Omental fat pad (tissue), 4 donors: ENCODE measurements around the gene CHAC1. TPM values are rescaled to one million over a fixed set of nuclear protein-coding genes. Genes with fewer than 3 reads are reported as not detected.
A peak's percentile ranks its signal among the peaks of the same experiment; 100 is the strongest.

Source experiments
- ATAC-seq: fragments of 150-250 bp; one replicate; pipeline ENCODE4 v1.9.1; 2016; ENCODE audit warnings: mild to moderate bottlenecking, moderate library complexity; ENCODE audit not compliant: low FRiP score
- DNase-seq: peaks from one replicate; pipeline ENCODE4 v3.0.0-alpha.2; 2019; ENCODE audit warnings: low spot score
- total RNA-seq, 4 donors: library from RNA; depleted of rRNA; stranded (reverse); fragments of >200 nt; gene quantifications; one replicate each; pipeline ENCODE4 v1.1.0, GENCODE V29; 2016
- TF ChIP-seq, protein P1 (sequence below), 3 donors: fragments of 450-650 bp; IDR thresholded peaks; one replicate each; pipeline ENCODE4 v1.5.1; 2016 to 2017; ENCODE audit warnings: antibody characterized with exemption in 3 of 3, mild to moderate bottlenecking in 3 of 3, moderate library complexity in 2 of 3

The CHAC1 gene
- total RNA-seq, 4 donors from 2014 or later: 0.63 to 63.6 (median 13.4) TPM

DNA sequence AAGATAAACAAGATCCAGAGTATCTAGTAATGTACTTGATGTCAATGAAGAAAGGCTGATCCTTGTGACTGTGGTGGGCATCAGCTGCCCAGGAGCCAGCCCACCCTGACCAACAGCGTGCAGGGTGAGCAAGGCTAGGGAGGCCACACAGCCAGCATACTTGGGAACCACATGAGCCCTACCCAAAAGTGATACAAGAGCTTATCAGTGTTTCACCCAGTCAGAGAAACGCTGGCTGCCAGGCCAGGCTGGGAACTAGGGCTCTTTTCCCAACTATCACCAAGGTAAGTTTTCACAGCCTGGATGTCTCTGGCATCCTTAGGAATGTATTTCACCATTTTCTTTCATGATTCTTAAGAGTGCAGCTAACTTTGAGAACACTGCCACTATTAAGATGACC lies 24.9 kb downstream of the CHAC1 start:
- no peak for ATAC-seq
- DNase-seq: no peak
- TF ChIP-seq, protein P1, sequence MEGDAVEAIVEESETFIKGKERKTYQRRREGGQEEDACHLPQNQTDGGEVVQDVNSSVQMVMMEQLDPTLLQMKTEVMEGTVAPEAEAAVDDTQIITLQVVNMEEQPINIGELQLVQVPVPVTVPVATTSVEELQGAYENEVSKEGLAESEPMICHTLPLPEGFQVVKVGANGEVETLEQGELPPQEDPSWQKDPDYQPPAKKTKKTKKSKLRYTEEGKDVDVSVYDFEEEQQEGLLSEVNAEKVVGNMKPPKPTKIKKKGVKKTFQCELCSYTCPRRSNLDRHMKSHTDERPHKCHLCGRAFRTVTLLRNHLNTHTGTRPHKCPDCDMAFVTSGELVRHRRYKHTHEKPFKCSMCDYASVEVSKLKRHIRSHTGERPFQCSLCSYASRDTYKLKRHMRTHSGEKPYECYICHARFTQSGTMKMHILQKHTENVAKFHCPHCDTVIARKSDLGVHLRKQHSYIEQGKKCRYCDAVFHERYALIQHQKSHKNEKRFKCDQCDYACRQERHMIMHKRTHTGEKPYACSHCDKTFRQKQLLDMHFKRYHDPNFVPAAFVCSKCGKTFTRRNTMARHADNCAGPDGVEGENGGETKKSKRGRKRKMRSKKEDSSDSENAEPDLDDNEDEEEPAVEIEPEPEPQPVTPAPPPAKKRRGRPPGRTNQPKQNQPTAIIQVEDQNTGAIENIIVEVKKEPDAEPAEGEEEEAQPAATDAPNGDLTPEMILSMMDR (IDR thresholded peaks at IDR 0.05): no peak

DNA sequence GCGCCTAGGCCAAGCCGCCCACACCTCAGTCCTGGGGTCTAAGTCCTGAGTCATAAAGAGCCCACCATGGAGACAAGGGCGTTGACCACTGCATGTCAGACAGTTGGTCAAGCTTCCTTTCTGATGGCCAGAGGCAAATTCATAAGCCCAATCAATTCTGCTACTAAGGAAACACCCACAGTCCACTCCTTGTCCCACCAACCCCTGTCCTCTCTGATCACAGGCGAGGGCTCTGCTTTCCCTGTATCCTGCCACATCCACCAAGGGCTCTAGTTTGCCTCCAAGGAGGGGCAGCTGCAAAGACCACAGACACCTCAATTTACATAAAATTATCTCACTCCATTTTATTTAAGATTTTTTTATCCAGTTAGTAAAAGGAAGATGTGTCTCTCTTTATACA lies 25.3 kb downstream of the CHAC1 start:
- DNase-seq: no peak
- TF ChIP-seq, protein P1 (IDR thresholded peaks at IDR 0.05): no peak

DNA sequence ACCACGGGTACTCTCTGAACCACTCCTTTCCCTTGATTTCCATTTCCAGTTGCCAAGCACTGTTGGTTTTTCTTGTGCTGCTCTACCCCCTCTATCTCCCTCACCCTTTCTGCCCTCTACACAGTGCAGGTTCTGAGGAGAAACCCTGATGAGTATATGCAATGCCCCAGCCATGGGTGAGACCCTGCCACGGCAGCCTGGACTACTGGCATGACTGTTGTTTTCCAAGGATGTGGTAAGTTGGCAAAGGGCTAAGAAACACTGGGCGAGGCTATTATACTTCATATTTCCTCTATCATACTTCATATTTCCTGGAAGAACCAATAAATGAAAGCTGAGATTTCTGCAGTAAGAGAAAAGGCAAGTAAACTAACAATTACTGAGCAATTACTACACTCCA lies 27.9 kb downstream of the CHAC1 start:
- TF ChIP-seq, protein P1 (IDR thresholded peaks at IDR 0.05): no peak
- DNase-seq: no peak
- ATAC-seq: peak; percentile 33

More for the DNA sequence above, 25.3 kb downstream of the CHAC1 start:
- no peak for ATAC-seq

DNA sequence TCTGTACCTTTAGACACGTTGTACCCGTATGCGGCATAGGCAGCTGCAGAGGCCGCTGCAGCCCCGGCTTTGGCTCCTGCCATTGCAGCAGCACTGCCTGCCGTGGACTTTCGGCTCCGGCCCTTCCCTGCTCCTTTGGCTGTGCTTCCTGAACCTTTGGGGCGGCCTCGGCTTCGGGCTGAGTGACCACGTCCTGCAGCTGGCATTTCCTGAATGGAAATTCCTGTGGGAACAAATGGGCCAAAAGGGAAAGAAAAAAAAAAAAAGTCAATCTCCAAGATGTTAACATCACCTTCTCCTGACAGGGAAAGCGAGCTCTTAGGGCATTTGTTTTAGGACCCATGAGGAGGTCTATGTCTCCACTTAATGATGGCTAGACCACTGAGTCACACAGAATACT lies 29.6 kb downstream of the CHAC1 start:
- TF ChIP-seq, protein P1 (IDR thresholded peaks at IDR 0.05): no peak
- ATAC-seq (no peak), DNase-seq (no peak)

DNA sequence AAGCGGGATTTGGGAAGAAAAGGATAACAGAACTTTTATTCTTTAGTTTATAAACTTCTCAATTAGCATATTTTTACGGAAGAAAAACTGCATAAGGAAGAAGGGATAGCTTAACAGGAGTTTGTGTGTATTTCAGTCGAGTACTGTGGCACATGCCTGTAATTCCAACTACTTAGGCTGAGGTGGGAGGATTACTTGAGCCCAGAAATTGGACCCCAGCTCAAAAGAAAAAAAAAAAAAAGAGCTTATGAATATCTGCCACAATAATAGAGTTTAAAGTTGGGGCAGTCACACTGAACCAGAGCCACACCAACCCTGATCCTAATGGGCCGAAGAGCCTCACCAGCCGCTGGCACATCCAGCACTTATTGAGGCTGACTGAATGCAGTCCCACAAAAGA lies 31.1 kb downstream of the CHAC1 start:
- no peak for ATAC-seq
- DNase-seq: no peak
- TF ChIP-seq, protein P1 (IDR thresholded peaks at IDR 0.05): no peak

DNA sequence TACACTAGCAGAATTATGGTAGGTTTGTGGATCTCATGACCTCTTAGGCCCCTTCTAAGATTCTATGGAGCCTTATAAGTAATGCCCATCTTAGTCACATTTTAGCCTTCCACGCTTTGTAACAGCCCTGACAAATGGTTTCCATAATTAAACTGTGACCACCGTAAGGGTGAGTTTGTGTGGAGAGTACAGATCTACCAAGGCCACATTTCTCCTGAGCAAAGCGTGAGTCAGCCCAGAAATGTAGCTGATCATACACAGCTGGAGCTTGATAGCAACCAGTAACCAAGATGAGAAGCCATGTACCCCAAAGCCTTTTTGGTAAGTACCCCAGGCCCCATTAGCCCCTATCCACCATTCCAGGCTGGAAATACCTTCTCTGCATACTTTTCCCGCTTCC lies 31.7 kb downstream of the CHAC1 start:
- no peak for DNase-seq
- no peak for ATAC-seq
- TF ChIP-seq, protein P1 (IDR thresholded peaks at IDR 0.05): no peak

DNA sequence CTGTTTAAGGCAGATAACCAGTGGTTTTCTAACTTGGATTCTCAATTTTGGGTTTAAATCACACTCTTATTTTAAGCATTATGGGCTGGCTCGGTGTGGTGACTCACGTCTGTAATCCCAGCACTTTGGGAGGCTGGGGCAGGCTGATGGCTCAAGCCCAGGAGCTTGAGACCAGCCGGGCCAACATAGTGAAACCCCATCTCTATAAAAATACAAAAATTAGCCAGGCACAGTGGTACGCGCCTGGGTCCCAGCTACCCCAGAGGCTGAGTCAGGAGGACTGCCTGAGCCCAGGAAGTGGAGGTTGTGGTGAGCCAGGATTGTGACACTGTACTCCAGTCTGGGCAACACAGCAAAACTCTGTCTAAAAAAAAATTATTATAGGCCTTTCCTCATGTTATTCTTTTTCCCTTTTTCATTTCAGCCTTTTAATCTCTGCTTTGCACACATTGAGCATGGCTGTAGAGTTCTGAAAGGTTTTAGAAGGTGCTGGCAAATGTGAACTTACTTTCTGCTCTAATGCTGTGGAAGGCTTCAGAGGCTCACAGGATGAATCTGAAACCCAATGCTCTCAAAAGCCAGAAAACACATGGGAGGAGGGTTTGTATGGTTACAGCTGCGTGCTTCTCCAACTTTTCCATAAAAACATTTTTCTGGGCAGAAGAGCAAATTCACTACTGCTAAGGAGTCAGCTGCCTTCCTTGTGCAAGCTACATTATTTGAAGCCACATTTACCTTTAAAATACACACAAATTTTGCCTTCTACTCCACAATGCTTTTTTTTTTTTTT lies 32.5 kb downstream of the CHAC1 start:
- DNase-seq: no peak
- TF ChIP-seq, protein P1 (IDR thresholded peaks at IDR 0.05): no peak
- ATAC-seq: no peak
